ENCODE measurements around the gene DGCR6L. TPM values are rescaled to one million over a fixed set of nuclear protein-coding genes. Genes with fewer than 3 reads are reported as not detected.
"Not testable (repeated sequence)": the region's sequence is repeated elsewhere in the genome, so short reads cannot be mapped to it uniquely, and the experiment has no call there.

DGCR6L gene
- total RNA-seq, 4 donors from 2014 or later = 17.2 to 101 (median 34.9) TPM

DNA sequence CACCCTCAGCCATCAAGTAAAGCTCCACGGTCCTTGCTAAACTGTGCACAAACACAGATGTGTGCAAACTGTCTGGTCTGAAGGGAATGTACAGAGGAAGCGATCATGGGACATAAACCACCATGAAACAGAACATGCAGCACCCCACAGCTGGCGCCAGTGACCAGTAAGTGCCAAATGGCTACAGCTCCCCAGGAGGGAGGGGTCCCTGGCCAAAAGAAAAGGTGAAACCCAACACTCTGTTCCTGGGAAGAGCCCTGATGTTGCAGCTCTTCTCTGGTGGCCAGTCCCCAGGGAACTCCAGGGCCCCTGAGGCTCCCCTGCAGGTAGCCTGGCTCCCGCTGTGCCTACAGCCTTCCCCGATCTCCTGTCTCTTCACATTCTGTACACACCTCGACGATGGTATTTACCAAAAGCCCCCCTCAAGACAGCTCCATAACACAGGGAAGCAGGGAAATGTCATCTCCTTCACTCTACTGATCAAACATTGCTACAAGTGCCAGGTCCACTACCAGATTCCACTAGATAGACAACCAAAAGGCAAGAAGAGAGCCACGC, 2.9 kb downstream of the DGCR6L start:
- intact Hi-C loops (cut with DNase I; ENCODE audit: low total_unique reads) = no loop called here
- H3K9me3 ChIP-seq = no peaks in the 10 kb centered on the region
- H3K27me3 ChIP-seq = no peaks in the 10 kb centered on the region
- no peak for DNase-seq
- TF ChIP-seq, protein P1, sequence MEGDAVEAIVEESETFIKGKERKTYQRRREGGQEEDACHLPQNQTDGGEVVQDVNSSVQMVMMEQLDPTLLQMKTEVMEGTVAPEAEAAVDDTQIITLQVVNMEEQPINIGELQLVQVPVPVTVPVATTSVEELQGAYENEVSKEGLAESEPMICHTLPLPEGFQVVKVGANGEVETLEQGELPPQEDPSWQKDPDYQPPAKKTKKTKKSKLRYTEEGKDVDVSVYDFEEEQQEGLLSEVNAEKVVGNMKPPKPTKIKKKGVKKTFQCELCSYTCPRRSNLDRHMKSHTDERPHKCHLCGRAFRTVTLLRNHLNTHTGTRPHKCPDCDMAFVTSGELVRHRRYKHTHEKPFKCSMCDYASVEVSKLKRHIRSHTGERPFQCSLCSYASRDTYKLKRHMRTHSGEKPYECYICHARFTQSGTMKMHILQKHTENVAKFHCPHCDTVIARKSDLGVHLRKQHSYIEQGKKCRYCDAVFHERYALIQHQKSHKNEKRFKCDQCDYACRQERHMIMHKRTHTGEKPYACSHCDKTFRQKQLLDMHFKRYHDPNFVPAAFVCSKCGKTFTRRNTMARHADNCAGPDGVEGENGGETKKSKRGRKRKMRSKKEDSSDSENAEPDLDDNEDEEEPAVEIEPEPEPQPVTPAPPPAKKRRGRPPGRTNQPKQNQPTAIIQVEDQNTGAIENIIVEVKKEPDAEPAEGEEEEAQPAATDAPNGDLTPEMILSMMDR (IDR thresholded peaks at IDR 0.05) = no peak
- no peak for TF ChIP-seq POLR2A (IDR thresholded peaks at IDR 0.05)
- no peaks in the 10 kb centered on the region for H3K36me3 ChIP-seq
- no peak overlapping the region for H3K27ac ChIP-seq
- peaks cover 4 to 6% of the 10 kb centered on the region in 2 donors for H3K4me1 ChIP-seq
- no peak overlapping the region for H3K4me3 ChIP-seq

DNA sequence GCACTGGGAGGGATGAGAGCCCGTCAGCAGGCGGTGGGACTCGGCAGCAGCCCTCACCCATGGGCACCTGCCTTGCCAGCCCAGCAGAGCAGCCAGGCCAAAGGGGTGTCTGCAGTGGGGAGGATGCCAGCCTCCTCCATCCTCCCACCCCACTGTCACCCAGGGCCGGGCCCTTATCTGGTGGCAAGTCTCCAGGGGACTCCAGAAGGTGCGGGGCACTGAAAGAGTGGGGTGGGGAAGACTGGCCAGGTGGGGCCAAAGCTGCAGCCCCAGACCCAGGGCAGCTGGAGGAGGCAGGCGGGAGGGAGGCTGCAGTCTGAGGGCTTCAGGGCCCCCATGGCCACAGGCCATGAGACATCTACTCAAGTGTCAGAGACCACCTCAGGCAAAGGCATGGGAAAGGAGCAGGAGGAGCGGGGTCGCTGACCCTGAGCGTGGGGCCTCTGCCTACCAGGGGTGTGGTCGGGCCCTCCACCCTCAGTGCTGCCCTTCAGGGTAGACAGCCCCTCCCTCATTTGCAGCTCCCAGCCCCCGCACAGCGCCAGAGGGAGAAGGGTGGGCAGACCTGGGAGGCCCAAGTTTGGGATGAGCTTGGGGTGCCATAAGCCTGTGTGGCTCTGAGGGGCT, 3.5 kb downstream of the DGCR6L start:
- no peak overlapping the region for H3K27ac ChIP-seq
- H3K4me1 ChIP-seq = peaks cover 4 to 6% of the 10 kb centered on the region in 2 donors
- TF ChIP-seq, protein P1 (IDR thresholded peaks at IDR 0.05) = no peak
- no peak for DNase-seq
- H3K36me3 ChIP-seq = no peaks in the 10 kb centered on the region
- intact Hi-C loops (cut with DNase I; ENCODE audit: low total_unique reads) = no loop called here
- no peaks in the 10 kb centered on the region for H3K9me3 ChIP-seq
- no peak overlapping the region for H3K4me3 ChIP-seq
- H3K27me3 ChIP-seq = no peaks in the 10 kb centered on the region

DNA sequence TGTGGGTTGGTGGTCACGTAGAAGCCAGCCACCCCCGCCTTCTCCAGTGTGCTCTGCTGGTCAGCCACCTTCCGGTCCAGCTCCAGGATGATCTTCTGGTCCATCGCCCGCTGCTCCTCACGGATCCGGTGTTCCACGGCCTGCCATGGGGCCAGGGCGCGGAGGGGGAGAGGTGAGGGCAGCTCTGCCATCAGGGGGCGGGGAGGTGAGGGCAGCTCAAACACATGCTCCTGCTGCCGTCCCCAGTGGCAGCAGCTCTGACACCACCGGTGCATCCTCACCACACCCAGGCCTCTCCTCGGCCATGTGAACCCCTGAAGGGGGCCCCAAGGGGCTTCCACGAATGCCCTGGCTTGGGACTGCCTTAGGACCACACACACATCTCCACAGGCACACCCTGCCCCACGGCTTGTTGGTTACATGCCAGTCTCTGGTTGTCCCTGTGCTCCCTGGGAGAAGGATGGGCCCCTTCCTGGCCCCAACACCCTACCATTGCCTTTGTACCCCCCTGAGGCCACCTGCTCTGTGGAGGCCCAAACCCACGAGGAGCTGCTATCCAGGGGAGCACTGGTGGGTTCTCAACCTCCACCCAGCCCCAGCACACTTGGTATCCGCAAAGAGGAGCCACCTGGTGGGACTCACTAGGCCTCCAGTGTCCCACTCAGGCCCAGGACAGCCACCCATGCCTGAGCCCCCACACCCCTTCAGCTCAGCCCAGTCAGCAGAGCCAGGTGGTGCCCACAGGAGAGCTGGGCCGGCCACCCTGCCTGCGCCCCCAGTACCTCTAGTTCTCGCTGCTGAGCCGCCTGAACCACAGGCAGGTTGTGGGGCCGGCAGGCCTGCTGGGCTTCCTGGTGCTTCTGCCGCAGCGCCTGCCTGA, 4.3 kb downstream of the DGCR6L start:
- peaks cover 4 to 6% of the 10 kb centered on the region in 2 donors for H3K4me1 ChIP-seq
- no peaks in the 10 kb centered on the region for H3K9me3 ChIP-seq
- no peak for DNase-seq
- TF ChIP-seq, protein P1 (IDR thresholded peaks at IDR 0.05) = no peak
- no peak overlapping the region for H3K27ac ChIP-seq
- H3K27me3 ChIP-seq = no peaks in the 10 kb centered on the region
- intact Hi-C loops (cut with DNase I; ENCODE audit: low total_unique reads) = no loop called here
- no peak overlapping the region for H3K4me3 ChIP-seq
- no peaks in the 10 kb centered on the region for H3K36me3 ChIP-seq

DNA sequence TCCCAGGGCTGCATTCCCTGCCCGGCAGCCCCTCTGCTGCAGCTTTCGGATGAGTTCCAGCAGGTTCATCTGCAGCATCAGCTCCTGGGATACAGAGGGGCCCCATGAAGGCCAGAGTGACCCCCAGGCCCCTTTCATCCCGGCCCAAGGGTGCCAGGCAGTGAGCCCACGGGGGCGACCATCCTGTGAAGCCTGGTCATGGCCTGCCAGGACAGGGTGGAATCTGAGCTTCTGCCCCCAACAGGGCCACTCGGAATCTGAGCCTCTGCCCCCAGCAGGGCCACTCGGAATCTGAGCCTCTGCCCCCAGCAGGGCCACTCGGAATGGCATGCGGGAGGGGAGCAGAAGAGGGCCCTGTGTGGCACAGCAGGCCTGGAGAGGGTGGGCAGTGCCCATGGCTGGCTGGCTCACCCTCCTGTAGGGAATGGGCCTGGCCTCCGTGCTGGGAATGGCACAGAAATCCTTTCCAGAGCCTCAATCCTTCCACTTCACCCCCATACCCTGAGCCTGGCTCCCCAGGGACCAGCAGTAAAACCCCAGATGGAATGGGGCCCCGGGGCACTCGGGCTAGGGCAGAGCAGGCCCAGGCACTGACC, 5.0 kb downstream of the DGCR6L start:
- H3K4me3 ChIP-seq; DNase-seq; H3K9me3 ChIP-seq; intact Hi-C loops (cut with DNase I; ENCODE audit: low total_unique reads); H3K27ac ChIP-seq; H3K4me1 ChIP-seq; H3K27me3 ChIP-seq; H3K36me3 ChIP-seq: not testable (repeated sequence)

DNA sequence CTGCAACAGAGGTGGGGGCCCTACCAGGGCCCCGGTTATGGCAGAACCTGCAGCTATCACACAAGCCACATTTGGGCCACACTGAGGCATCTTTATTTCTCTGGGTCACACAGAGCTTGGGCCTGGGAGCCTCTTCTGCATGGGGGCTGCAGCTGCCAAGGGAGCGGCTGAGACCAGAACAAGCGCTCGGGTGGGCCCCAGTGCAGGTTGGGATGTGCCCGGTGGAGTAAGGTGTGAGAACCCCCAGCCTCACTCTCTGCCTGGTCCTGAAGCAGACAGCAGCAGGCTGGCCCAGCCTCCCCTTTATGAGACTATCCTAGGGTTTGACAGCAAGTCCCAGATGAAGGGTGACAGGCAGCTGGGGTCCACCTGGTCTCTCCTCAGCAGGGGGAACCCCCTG, 5.7 kb downstream of the DGCR6L start:
- H3K27ac ChIP-seq; H3K4me3 ChIP-seq; H3K9me3 ChIP-seq; H3K36me3 ChIP-seq; H3K4me1 ChIP-seq; H3K27me3 ChIP-seq; intact Hi-C loops (cut with DNase I; ENCODE audit: low total_unique reads); DNase-seq: not testable (repeated sequence)

DNA sequence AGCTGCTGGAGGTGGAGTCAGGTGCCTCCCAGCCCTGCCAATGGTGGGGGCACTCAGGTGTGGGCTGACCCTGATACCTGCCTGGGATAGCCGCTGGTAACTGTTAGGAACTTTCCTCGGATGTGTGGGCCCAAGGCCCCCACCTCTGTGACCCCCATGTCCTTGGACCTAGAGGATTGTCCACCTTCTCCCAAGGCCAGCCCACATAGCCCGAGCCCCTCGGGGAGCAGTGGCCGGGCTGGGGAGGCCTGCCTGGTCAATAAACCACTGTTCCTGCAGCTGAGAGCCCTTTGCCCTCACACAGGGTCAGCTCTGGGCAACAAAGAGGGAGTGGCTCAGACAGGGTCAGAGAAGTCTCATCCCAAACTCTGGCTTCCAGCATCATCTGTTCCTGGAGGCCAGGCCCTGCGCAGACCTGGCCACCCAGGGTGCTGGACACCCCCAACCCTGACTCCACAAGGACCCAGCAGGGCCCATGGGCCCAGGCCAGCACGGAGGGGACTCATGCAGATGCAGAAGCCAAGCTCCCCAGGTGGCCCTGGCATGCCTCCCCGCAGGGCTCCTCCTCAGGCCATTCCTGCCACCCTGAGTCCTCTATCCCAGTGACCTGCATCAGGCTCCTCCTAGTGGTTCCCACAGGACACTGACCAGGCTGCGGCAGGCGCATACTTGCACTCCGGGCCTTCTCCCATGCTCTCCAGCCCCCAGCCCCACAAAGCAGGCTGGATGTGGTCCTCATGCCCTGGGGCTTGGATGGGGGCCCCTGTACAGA, 6.4 kb downstream of the DGCR6L start:
- H3K4me1 ChIP-seq; H3K27ac ChIP-seq; H3K4me3 ChIP-seq; H3K36me3 ChIP-seq; H3K9me3 ChIP-seq; DNase-seq; H3K27me3 ChIP-seq; intact Hi-C loops (cut with DNase I; ENCODE audit: low total_unique reads): not testable (repeated sequence)

All from uterus (tissue), 4 donors.